GM18873 (cell line): ENCODE data around the gene ADAM19.

ENCODE experiments used
- ATAC-seq: cut with Tn5 transposase; IDR thresholded peaks from one replicate; pipeline ENCODE4 v1.9.1; 2021; ENCODE audit warnings: mild to moderate bottlenecking, moderate library complexity, moderate number of reproducible peaks; ENCODE audit not compliant: unreplicated experiment, low FRiP score

ADAM19 gene

DNA sequence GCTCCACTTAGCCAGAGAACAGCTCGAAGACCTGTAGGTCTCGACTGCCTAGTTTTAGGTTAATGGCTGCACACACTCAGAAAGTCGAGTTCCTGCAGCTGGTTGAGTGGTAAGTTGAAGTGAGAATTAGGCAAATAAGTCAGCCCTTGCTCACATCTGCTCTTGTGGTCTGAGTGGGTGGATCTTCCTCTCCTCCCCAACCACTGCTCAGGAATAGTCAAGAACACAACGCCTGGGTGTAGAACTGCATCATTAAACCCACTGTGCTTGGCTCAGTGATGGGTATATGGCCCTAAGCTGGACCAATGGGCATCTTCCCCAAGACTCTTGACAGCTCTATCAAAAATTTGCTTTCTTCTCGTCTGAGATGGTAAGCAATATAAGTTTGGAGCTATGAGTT is 20.9 kb upstream of the ADAM19 start:
- peak; percentile 74 for ATAC-seq

DNA sequence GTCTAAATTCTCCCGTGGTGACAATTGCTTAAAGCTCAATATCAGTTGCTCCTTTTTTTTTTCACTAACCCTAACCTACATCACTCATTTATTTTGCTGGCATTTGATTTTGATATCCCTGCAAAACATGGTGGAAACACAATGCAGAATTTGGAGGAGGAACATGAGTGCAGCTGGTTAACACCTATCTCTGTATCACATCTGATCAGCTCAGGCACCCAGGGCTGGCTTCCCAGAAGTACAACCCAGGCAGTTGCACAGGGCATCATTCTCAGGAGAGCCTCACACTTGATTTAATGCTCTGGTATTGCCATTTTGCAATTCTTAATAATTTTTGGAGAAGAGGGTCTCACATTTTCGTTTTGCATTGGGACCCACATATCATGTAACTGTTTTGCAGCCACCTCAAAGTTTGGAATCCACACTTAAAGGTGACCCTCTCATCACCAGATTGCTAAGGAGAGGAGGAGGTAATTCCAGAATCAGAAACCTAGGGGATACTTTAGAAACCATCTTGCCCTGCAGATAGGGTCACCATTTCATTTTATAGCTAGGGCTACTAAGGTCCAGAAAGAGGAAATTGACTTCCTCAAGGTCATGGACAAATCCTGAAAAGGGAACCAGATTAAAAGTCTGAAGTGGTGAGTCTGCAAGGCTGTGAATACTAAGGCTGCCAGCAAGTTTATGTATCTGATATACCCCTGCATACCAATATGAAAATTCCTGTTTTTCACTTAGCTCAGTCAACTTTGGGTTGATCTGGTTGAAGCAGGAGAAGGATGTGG is 19.3 kb upstream of the ADAM19 start:
- ATAC-seq, result no peak

DNA sequence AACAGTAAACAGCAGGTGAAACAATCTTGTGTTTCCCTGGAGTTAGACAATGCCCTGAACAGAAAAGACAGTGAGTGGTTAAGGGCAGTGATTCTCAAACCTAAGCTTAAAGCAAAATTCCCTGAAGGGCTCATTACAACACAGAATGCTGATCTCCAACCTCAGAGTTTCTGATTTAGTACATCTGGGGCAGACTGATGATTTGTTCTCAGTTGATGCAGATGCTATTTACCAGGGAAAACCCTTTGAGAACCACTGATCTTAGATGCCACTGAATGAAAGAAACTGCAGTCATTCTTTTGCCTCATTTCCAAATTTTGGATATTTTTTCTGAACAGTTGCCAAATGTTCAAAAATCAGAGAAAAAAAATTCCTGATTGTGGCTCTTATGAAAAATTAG is 18.7 kb upstream of the ADAM19 start:
- ATAC-seq, result no peak

DNA sequence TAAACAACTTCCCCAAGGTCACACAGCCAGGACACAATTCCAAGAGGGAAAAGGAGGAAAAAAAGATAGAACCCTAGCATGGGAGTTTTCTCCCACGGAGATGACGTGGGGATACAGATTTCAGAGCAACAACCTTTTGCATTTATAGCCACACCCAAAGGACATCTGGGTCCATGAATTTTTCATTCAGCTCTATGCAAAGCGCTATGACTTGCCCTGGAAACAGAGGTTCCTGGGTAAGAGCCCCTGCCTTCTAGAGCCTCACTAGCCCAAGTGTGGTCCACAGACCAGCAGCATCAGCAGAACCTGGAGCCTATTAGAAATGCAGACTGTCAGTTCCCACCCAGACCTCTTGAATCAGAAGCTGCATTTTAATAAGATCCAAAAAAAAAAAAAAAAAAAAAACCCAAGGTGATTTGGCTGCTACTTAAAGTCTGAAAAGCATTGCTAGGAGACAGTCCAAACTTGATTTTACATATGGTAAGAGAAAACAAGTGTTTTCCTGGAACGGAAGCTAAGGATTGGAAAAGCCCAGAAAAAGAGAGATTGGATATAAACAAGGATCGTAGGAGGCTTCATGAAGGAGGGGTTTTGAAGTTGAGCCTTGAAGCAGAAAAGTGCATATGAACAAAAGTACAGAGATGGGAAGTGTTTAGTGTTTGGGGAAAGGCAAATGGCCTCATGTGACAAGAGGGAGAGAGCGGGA is 17.6 kb upstream of the ADAM19 start:
- ATAC-seq, result no peak

DNA sequence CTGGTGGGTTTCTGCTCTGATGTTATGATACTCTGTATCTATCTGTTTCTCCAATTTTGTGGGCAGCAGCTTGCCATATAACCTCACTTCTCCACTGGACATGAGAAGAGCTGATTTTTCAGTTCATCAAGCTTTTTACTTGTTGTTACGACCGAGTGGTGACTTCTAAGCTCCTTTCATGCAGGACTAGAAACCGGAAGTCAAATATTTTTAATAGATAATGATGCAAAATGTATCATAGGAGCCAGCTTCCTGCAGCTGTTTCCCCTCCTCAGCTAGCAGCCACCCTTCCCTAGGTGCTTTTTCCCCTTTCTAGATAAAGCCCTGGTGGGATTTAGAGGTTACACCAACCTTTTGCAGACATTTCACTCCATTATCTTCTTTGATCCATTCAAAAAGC is 17.0 kb upstream of the ADAM19 start:
- no peak for ATAC-seq

DNA sequence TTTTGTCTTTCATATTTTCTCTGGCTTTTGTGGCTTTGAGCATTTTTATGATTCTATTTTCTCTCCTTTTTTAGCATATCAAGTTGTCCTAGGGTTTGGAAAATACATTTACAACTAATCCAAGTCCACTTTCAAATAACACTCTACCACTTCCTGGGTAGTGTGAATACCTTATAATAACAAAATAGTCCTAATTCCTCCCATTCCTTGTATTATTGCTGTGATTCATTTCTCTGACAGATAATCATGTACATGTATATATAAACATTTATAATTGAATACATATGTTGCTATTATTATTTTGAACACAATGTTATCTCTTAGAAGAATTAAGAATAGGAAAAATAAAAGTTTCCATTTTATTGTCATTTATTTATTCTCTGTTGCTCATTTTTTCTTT is 14.9 kb upstream of the ADAM19 start:
- ATAC-seq, result no peak

DNA sequence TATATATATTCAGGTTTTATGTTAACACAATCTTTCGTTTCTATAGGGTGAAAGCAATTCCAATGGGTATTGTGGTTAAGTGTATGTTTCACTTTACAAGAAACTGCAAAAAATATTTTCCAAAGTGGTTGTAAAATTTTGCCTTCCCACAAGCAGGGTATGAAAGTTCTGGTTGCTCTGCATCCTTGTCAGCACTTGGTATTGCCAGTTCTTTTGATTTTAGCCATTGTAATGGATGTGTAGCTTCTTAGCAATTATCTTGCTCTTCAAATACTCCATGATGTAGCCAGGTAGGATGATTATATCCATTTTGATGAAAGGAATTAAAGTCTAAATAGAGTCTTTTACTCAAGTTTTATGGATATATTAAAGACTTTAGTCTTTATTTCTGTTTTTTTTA is 9.1 kb upstream of the ADAM19 start:
- no peak for ATAC-seq

DNA sequence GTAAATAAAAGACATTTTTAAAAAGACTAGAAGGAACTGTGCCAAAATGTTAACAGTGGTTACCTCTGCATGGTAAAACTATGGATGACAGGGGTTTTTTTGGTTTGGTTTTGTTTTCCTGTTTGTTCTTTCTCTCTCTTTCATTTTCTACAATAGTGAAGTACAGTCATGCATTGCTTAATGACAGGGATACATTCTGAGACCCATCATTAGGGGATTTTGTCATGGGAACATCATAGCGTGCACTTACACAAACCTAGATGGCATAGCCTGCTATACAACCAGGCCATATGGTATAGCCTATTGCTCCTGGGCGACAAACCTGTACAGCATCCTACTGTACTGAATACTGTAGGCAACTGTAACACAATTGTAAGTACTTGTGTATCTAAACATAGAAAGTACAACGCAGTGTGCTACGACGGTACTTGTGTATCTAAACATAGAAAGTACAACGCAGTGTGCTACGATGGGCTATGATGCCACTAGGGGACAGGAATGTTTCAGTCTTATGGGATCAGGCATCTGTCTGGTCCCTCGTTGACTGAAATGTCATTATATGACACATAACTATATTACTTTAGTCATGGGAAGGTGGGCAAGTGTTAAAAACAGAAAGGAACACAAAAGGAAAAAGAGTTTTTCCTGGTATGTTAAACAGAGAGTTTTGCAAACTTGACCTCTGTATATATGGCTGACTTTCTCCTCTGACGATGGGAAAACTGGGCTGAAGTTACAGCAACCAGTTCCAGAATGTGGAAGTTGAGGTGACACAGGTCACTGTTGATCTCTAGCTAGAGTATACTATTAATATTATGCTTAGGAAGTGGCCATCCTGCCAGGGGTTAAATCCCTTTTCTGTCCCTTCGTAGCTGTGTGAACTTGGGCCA is 7.4 kb upstream of the ADAM19 start:
- no peak for ATAC-seq

DNA sequence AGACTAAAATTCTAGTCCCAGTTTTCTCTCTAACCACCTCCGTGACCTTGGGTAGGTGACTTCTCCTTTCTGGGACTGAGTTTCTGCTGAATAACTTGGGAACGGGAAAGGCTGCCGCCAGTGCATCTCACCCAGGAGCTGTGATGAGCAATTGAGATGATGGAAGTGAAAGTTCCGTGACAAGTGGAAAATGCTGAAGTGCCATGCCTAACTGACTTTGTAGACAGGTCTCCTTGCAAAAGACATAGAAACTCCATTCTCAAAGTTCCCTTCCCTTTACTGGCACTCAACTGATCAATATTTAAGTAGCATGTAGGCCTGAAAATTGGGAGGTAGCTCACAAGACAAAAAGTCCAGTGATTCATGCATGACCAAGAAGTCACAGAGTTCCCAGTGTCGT is 6.3 kb upstream of the ADAM19 start:
- ATAC-seq, result no peak

DNA sequence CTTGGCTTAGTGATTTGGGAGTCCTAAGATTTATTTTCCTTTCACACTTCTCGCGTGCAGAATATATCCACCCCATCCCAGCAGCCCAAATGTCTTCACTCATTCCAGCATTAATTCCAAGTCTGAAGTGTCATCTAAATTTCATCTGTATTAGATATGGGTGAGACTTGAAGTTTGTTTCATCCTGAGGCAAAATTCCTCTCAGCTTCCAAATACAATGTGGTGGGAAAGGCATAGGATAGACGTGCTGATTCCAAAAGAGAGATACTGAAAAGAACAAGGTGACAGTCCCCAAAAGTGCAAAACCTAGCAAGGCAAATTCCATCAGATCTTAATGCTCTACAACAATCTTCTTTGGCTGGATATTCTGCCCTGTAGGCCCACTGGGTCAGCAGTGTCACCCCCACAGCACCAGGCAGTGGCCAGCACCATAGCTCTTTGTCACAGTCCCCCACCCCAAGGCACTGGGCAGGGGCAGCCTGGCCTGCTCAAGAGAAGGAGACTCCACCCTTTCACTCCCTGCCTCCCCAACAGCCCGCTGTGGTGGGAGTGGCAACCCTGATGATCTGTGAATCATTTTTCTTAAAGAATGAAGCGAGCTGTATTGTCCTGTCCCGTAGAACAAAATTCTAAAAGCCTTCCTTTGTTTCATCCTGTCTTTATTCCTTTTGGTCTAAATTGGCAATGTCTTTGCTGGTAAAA is 2.7 kb upstream of the ADAM19 start:
- no peak for ATAC-seq

DNA sequence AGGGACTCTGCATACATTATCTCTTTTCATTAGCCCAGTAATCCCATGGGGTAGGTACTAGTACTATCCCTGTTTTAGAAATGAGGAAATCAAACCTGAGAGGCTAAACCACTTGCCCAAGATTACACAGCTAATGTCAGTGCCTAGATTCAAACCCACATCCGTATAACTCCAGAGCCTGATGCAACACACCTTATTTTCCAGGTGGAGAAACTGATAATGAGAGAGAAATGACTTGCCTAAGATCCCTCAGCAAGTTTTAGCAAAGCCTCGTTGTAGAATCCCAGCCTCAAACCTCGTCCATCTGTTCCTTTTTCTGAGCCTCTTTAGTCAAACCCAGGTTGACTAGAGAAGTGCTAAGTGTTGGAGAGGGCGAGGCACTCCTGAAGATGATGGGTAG is 1.1 kb upstream of the ADAM19 start:
- ATAC-seq, result no peak

DNA sequence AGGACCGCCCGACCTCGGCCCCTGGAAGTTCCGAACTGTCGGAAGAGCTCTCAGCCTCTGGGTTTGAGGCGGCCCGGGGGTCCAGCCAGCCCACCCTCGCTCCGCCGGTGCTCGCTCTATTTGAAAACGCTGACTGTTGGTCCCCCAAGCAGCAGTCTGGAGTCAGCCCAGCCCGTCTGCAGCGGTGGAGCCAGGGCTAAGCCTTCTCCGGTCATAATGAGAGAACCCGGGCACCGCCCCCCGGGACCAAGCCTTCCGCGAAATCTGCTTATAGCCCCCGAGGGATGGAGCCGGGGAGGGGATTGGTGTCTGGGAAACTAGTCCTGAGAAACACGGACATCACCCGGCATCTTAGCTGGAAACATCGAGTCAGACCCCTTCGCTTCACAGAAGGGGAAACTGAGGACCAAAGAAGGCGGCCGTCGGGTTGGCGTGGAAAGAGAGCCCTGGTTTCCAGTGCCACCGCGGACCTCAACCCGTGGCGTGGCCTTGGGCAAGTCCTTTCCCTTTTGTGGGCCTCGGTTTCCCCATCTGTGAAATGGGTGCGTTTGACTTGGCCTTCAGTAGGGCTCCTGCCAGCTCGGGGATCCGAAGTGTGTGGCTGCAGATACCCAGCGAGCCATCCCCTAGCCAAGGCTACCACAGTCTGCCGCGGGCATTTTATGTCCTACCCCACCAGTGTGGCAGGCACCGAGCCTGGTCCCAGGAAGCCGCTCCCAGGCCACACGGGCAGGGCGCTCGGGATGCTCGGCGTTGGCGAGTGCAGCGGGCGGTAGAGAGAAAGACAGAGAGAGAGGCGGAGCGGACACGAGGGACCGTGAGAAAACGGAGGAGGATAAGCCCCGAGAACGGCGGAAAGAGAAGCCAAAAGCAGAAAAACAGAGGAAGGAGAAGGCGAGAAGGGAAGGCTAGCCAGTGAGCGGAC is 857 bp downstream of the ADAM19 start:
- no peak for ATAC-seq

DNA sequence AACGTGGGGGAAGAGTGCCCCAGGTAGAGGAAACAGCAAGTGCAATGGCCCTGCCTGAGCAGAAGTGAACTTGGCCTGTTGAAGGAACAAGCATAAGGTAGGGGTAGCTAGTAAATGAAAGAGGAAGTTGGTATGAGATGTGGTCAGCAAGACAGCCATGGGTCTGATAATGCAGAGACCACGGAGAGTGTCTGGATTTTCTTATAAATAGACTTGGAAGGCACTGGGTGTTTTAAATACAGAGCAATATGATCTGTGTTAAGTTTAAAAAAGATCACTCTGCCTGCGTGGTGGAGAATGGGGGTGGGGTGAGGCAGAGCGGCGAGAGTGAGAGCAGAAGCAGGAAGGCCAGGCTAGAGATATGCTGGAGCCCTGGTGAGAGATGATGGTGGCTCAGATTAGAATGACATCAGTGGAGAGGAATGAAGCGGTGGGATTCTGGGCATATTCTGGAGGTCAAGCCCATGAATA is 4.2 kb downstream of the ADAM19 start:
- peak; percentile 98 for ATAC-seq

DNA sequence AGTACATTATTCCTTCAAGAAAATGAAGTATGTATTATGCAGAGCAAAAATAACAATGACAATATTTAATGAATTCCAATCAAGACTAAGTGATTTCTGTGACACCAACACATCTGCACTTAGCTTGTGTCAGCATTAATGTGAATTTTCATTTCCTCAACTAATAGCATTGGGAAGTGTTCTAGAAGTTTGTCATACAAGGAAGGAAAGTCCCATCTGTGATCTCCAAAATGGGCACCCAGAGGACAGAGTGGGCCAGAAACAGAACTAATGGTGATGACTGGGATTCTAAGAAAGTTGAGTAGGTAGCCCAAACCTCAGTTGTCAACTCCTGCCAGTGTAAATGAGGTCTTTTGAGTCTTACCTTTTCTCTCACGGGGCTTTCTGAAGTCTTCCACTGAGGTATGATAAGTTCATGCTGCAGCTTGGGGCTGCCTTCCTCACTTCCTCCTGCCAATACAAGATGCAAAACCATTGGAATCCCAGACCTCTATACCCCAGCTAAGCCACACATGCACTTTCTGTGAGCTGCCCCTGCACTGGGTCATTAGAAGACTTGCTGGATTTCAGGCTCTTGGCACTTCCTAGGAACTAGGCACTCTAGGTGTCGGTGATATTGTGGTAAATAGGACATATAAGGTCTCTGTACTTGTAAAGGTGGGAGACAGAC is 4.9 kb downstream of the ADAM19 start:
- no peak for ATAC-seq

DNA sequence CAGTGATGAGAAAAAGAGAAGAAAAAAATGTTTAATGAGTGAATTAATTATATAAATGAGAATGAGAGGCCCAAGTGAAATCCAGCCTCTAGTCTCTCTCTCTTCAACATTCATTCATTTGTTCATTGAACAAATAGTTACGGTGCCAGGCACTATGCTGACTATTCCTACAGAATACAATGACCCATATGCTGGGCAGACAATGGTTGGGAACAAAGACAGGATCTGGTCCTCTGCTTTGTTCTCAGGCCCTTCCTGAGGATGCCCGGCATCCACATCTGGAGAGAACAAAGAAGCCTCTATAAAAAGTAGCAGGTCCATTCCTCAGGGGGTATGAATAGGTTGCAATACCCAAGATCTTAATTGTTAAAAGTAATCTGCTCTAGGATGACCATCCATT is 6.9 kb downstream of the ADAM19 start:
- no peak for ATAC-seq

DNA sequence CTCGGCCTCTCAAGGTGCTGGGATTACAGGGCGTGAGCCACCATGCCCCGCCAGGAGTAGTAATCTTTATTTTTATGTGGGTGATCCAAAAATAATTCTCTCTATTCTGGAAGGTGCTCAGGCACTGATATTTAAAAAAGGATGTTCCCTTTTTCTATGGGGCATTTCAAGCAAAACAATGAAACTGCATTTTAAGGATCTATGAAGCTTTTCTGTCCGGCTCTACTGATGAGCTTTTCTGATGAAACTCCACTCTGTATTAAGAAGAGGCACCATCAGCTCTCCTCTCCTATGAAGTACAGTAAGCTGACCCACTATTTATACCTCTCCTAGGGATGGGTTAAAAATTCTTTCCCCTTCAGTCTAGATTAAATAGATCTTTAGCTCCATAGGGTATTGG is 7.4 kb downstream of the ADAM19 start:
- ATAC-seq, result no peak

DNA sequence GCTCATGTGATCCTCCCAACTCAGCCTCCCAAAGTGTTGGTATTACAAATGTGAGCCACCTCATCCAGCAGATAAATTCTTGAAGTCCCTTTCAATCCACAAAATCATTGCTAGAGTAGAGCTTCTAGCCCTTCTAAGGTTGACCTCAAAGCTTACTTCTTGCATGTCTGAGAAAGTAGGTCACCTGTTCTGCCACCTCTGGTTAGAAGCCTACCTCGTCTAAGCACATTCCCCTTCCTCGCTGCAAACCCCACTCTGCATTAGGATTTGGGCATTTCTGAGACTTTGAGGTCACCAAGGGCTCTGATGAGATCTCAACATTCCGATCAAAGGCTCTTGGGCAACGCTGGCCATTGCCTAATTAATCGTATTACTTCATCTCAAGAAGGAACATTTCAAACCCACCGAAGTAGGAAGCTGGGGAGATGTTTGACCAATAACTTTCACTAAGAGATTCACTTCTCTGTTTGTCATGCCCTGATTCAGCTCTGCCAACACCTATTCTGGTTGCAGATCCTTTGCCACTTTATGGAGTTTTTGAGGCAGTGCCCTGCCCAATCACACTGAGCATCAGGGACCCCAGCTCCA is 8.6 kb downstream of the ADAM19 start:
- ATAC-seq, result no peak

DNA sequence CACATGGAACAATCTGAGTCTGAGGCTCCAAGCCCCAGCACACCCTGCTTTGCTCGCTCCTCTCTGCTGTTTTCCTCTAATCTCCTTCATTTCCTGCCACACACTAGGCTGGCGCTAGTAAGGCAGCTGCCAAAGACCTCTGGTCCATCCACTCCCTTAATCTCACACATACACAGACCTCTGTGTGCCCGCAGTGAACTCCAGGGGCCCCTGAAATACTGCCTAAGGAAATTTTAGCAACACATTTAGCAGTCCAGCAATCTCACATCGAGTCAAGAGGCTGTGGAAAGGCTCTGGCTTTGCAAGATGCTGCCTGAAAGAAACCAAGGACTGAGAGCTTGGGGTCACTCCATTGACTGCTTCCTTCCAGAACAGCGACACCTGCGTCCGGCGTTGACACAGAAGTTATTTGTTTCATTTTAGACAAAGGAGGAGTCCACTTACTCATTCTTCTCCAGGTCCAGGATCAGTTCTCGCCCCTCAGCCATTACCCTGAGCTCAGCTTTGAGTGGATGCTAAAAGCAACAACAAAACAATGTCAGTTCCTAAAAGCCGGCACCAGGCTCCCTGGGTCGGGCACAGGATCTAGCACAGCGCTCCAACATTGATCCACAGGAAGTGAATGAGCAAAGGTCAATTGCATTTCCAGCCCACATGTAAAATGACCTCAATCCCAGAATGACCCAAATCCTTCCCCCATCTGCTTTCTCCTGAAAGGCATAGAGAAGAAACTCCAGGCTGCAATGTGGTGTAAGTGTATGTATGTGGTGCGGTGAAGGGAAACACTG is 11.5 kb downstream of the ADAM19 start:
- ATAC-seq, result no peak
